Hepatocyte (in vitro differentiated cells): ENCODE results near the gene PIBF1. TPM values are rescaled to one million over a fixed set of nuclear protein-coding genes. Genes with fewer than 3 reads are reported as not detected.
"Not testable (repeated sequence)": the region's sequence is repeated elsewhere in the genome, so short reads cannot be mapped to it uniquely, and the experiment has no call there.

Experiments used
- DNase-seq: peaks from one replicate; pipeline ENCODE4 v3.0.0-alpha.2; 2016; ENCODE audit warnings: low spot score
- H2AFZ ChIP-seq: fragments of 200-600 bp; sonication (generic); 2 replicates; pipeline ENCODE4 v1.6.0; 2016; ENCODE audit warnings: antibody characterized with exemption, mild to moderate bottlenecking
- H3K27ac ChIP-seq: fragments of 200-600 bp; sonication (generic); 2 replicates; pipeline ENCODE4 v1.5.1; 2016; ENCODE audit warnings: mild to moderate bottlenecking
- H3K27me3 ChIP-seq: fragments of 200-600 bp; sonication (generic); 2 replicates; pipeline ENCODE4 v1.6.1; 2016
- H3K36me3 ChIP-seq: fragments of 200-600 bp; sonication (generic); replicated peaks from 2 replicates; pipeline ENCODE4 v1.5.1; 2016; ENCODE audit warnings: low read depth; ENCODE audit not compliant: insufficient read depth
- H3K4me1 ChIP-seq: fragments of 200-600 bp; sonication (generic); 2 replicates; pipeline ENCODE4 v1.5.1; 2016; ENCODE audit warnings: mild to moderate bottlenecking, moderate library complexity; ENCODE audit not compliant: insufficient read depth
- H3K4me2 ChIP-seq: fragments of 200-600 bp; sonication (generic); 2 replicates; pipeline ENCODE4 v1.6.0; 2016
- H3K4me3 ChIP-seq: fragments of 200-600 bp; sonication (generic); 2 replicates; pipeline ENCODE4 v1.5.1; 2016; ENCODE audit warnings: mild to moderate bottlenecking
- H3K79me2 ChIP-seq: fragments of 200-600 bp; sonication (generic); 2 replicates; pipeline ENCODE4 v1.6.0; 2017; ENCODE audit warnings: mild to moderate bottlenecking
- H3K9me2 ChIP-seq: fragments of 200-600 bp; sonication (generic); replicated peaks from 2 replicates; pipeline ENCODE4 v1.6.0; 2017; ENCODE audit warnings: mild to moderate bottlenecking; ENCODE audit not compliant: insufficient read depth
- H3K9me3 ChIP-seq: fragments of 200-600 bp; sonication (generic); 2 replicates; pipeline ENCODE4 v1.5.1; 2016; ENCODE audit warnings: low read depth, mild to moderate bottlenecking
- H4K20me1 ChIP-seq: fragments of 200-600 bp; sonication (generic); 2 replicates; pipeline ENCODE4 v1.6.0; 2016; ENCODE audit warnings: mild to moderate bottlenecking; ENCODE audit not compliant: insufficient read depth, poor library complexity, severe bottlenecking
- CTCF ChIP-seq: fragments of 200-600 bp; sonication (generic); IDR thresholded peaks from 2 replicates; pipeline ENCODE4 v1.5.1; 2016; ENCODE audit warnings: antibody characterized with exemption, mild to moderate bottlenecking; ENCODE audit not compliant: poor library complexity
- EZH2 ChIP-seq: fragments of 200-600 bp; sonication (generic); IDR thresholded peaks from 2 replicates; pipeline ENCODE4 v1.6.1; 2016; ENCODE audit warnings: antibody characterized with exemption, mild to moderate bottlenecking, borderline replicate concordance
- EZH2phosphoT487 ChIP-seq: fragments of 200-600 bp; sonication (generic); IDR thresholded peaks from one replicate; pipeline ENCODE4 v1.6.1; 2018; ENCODE audit warnings: antibody characterized with exemption, mild to moderate bottlenecking, low read depth, moderate library complexity; ENCODE audit not compliant: unreplicated experiment, severe bottlenecking
- WGBS: methylation state at CpG from one replicate; pipeline ENCODE4 v1.1.6; 2016; ENCODE audit warnings: low lambda C conversion rate; ENCODE audit errors: missing lambda C conversion rate; 5-methylcytosine and 5-hydroxymethylcytosine counted together
- polyA plus RNA-seq: library from polyadenylated mRNA; unstranded; fragments of >200 nt; fragmentation: Nextera tagmentation; extraction: Ambion mirVana; gene quantifications from 2 replicates; pipeline ENCODE4 v1.2.1, GENCODE V29; 2016
- total RNA-seq: library from RNA; depleted of rRNA; stranded (reverse); fragments of >200 nt; gene quantifications from 2 replicates; pipeline ENCODE4 v1.2.3, GENCODE V29; 2014

Gene PIBF1
- total and polyA plus RNA-seq, 2 experiments from 2014 or later: 13.1 to 24.5 TPM

- peak overlapping the region; percentile 78 for H3K27ac ChIP-seq
Measured at GRCh38 chr13:73039201-73040108, 257.5 kb downstream of the PIBF1 start.

GRCh38 chr13:73040484-73040883 is 258.6 kb downstream of the PIBF1 start:
- Histone ChIP-seq H3K36me3 (no peaks in the 10 kb centered on the region), H3K4me1 (peaks cover 14% of the 10 kb centered on the region), H3K4me2 (peak overlapping the region; percentile 50), H3K9me3 (no peaks in the 10 kb centered on the region), H3K4me3 (no peak overlapping the region), H3K9me2 (no peaks in the 10 kb centered on the region), H3K27ac (peak overlapping the region; percentile 78), H4K20me1 (no peaks in the 10 kb centered on the region), H3K79me2 (no peaks in the 10 kb centered on the region), H3K27me3 (no peaks in the 10 kb centered on the region), H2AFZ (no peak overlapping the region)
- WGBS: 69% methylated on average over 3 of the region's 3 CpGs
- no peak for TF ChIP-seq EZH2phosphoT487
- no peak for TF ChIP-seq EZH2
- TF ChIP-seq CTCF: no peak
- no peak for DNase-seq

More at GRCh38 chr13:73039201-73040108, 257.5 kb downstream of the PIBF1 start:
- Histone ChIP-seq H3K4me1 (peaks cover 14% of the 10 kb centered on the region), H3K27me3 (no peaks in the 10 kb centered on the region), H4K20me1 (no peaks in the 10 kb centered on the region), H2AFZ (no peak overlapping the region), H3K9me2 (no peaks in the 10 kb centered on the region), H3K4me3 (no peak overlapping the region), H3K79me2 (no peaks in the 10 kb centered on the region), H3K9me3 (no peaks in the 10 kb centered on the region), H3K36me3 (no peaks in the 10 kb centered on the region), H3K4me2 (peak overlapping the region; percentile 50)
- 67% methylated on average over 2 of the region's 2 CpGs for WGBS
- no peak for TF ChIP-seq EZH2
- no peak for DNase-seq

DNA sequence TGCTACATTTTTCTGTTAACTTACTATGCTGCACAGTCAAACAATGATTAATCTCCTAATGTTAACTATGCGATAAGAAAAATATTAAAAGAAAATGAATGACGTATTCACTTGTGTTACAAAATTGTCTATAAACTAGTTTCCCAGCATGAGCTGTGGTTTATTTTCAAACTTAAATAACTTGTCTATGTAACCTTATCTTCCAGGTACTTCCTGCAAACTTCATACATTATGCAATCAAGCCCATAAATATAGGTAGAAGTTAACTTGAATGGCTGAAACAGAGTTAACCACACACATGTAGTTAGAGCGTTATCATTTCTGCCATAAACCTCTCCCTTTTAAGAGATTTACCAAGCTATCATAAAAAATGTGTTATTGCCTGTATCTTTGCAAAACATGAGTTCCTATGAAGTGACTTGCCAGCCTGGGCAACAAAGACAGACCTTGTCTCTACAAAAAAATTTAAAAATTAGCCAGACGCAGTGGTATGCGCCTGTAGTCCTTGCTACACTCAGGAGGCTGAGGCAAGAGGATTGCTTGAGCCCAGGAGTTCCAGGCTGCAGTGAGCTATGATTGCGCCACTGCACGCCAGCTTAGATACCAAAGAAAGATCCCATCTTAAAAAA is 259.1 kb downstream of the PIBF1 start:
- peaks cover 14% of the 10 kb centered on the region for H3K4me1 ChIP-seq
- H2AFZ ChIP-seq: no peak overlapping the region
- no peaks in the 10 kb centered on the region for H3K9me3 ChIP-seq
- H4K20me1 ChIP-seq: no peaks in the 10 kb centered on the region
- H3K36me3 ChIP-seq: no peaks in the 10 kb centered on the region
- H3K4me3 ChIP-seq: no peak overlapping the region
- H3K27ac ChIP-seq: peak overlapping the region; percentile 78
- no peaks in the 10 kb centered on the region for H3K9me2 ChIP-seq
- H3K4me2 ChIP-seq: peak overlapping the region; percentile 50
- H3K79me2 ChIP-seq: no peaks in the 10 kb centered on the region
- DNase-seq: peak; percentile 54
- 65% methylated on average over 7 of the region's 7 CpGs for WGBS
- H3K27me3 ChIP-seq: no peaks in the 10 kb centered on the region
- TF ChIP-seq CTCF (no peak), EZH2 (no peak), EZH2phosphoT487 (no peak)

DNA sequence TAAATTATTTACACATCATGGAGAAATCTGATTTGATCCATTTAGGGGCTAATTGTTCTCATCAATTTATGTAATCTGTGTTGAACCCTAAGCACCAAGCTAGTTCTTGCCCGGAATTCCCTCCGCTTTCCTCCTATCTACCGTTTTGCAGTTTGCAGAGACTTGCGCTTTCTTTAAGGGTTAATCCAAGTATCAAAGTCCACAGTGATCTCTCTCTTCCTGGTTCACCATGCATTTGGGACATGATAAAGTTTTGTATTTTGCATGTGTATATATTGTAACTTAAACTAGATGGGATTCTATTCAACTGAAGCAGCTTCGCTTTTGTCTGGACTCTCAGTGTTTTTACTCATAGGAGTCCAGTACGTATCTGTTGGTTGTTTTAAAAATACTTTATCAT is 263.1 kb downstream of the PIBF1 start:
- DNase-seq: no peak

DNA sequence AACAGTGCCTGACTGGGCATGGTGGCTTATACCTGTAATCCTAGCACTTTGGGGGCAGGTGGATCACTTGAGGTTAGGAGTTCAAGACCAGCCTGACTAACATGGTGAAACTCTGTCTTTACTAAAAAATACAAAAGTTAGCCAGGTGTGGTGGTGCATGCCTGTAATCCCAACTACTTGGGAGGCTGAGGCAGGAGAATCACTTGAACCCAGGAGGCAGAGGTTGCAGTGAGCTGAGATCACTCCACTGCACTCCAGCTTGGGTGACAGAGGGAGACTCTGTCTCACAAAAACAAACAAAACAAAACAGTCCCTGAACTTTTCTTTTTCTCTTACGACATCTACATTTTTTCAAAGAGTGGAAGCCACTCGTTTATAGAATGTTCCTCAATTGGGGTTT is 266.7 kb downstream of the PIBF1 start:
- H4K20me1 ChIP-seq, H3K4me2 ChIP-seq, H3K79me2 ChIP-seq, H3K9me3 ChIP-seq, H2AFZ ChIP-seq, DNase-seq, H3K4me3 ChIP-seq, H3K4me1 ChIP-seq, H3K27me3 ChIP-seq, H3K27ac ChIP-seq, H3K9me2 ChIP-seq, H3K36me3 ChIP-seq: not testable (repeated sequence)
- WGBS: 81% methylated on average over 2 of the region's 2 CpGs

More for the DNA sequence above, 263.1 kb downstream of the PIBF1 start:
- H3K27me3 ChIP-seq: no peaks in the 10 kb centered on the region
- H2AFZ ChIP-seq: no peak overlapping the region
- 72% methylated on average over 6 of the region's 6 CpGs for WGBS
- H3K4me3 ChIP-seq: no peak overlapping the region
- peak overlapping the region; percentile 69 for H3K27ac ChIP-seq
- H4K20me1 ChIP-seq: no peaks in the 10 kb centered on the region
- TF ChIP-seq EZH2 (no peak), CTCF (no peak), EZH2phosphoT487 (no peak)
- H3K4me2 ChIP-seq: peak overlapping the region; percentile 66
- no peaks in the 10 kb centered on the region for H3K9me2 ChIP-seq
- no peaks in the 10 kb centered on the region for H3K9me3 ChIP-seq
- H3K79me2 ChIP-seq: no peaks in the 10 kb centered on the region
- no peaks in the 10 kb centered on the region for H3K36me3 ChIP-seq
- H3K4me1 ChIP-seq: peaks cover 5% of the 10 kb centered on the region
